Thyroid gland (tissue), 4 donors: Measurements from ENCODE around the gene ANKK1.

Experiments
- POLR2A ChIP-seq, 2 donors: fragments of 450-650 bp; IDR thresholded peaks; one replicate each; pipeline ENCODE4 v1.6.1; 2017; ENCODE audit warnings: antibody characterized with exemption in 2 of 2, mild to moderate bottlenecking in 2 of 2, moderate library complexity in 1 of 2
- TF ChIP-seq, protein P1 (sequence below), 6 experiments: fragments of 200-600 bp in 3 of 6; fragments of 450-650 bp in 3 of 6; sonication (generic) in 3 of 6; IDR thresholded peaks; one replicate each; pipeline ENCODE4 v1.5.1; 2016 to 2019; ENCODE audit warnings: antibody characterized with exemption in 6 of 6, mild to moderate bottlenecking in 2 of 6, inconsistent platforms in 1 of 6, moderate library complexity in 1 of 6

DNA sequence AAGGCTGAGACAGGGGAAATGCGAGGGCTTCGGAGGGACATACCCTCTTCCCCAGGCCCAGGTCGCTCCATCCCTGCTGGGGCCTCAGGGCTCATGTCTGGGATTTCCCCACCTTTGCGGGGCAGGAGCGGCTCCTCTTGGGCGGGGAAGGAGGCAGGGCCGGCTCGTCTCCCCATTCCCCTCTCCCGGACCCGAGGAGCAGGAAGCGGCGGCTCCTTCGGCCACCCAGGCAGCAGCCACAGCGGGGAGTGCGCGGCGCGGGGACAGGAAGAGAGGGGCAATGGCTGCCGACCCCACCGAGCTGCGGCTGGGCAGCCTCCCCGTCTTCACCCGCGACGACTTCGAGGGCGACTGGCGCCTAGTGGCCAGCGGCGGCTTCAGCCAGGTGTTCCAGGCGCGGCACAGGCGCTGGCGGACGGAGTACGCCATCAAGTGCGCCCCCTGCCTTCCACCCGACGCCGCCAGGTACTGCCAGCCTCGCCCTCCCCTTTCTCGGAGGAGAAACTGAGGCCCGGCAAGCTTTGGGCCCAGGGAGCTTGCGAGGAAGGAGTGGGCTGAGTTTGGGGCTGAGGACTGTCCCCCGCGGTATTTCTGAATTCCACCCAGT, at the start of gene ANKK1:
- TF ChIP-seq, protein P1, sequence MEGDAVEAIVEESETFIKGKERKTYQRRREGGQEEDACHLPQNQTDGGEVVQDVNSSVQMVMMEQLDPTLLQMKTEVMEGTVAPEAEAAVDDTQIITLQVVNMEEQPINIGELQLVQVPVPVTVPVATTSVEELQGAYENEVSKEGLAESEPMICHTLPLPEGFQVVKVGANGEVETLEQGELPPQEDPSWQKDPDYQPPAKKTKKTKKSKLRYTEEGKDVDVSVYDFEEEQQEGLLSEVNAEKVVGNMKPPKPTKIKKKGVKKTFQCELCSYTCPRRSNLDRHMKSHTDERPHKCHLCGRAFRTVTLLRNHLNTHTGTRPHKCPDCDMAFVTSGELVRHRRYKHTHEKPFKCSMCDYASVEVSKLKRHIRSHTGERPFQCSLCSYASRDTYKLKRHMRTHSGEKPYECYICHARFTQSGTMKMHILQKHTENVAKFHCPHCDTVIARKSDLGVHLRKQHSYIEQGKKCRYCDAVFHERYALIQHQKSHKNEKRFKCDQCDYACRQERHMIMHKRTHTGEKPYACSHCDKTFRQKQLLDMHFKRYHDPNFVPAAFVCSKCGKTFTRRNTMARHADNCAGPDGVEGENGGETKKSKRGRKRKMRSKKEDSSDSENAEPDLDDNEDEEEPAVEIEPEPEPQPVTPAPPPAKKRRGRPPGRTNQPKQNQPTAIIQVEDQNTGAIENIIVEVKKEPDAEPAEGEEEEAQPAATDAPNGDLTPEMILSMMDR (IDR thresholded peaks at IDR 0.05), result peak in 5 of 6 experiments; percentile 18 to 59 (median 35)
- TF ChIP-seq POLR2A (IDR thresholded peaks at IDR 0.05), result no peak
